ENCODE data around the gene RBP5.

RBP5 gene

GRCh38 chr12:7096979-7097378 is 31.7 kb downstream of the RBP5 start:
- no peak for FAIRE-seq
- DNase-seq (ENCODE audit: insufficient read length, low spot score): no peak
- TF ChIP-seq, protein P1, sequence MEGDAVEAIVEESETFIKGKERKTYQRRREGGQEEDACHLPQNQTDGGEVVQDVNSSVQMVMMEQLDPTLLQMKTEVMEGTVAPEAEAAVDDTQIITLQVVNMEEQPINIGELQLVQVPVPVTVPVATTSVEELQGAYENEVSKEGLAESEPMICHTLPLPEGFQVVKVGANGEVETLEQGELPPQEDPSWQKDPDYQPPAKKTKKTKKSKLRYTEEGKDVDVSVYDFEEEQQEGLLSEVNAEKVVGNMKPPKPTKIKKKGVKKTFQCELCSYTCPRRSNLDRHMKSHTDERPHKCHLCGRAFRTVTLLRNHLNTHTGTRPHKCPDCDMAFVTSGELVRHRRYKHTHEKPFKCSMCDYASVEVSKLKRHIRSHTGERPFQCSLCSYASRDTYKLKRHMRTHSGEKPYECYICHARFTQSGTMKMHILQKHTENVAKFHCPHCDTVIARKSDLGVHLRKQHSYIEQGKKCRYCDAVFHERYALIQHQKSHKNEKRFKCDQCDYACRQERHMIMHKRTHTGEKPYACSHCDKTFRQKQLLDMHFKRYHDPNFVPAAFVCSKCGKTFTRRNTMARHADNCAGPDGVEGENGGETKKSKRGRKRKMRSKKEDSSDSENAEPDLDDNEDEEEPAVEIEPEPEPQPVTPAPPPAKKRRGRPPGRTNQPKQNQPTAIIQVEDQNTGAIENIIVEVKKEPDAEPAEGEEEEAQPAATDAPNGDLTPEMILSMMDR (IDR thresholded peaks at IDR 0.05; ENCODE audit: insufficient read depth, missing control alignments): no peak

- TF ChIP-seq, protein P1 (IDR thresholded peaks at IDR 0.05; ENCODE audit: insufficient read depth, missing control alignments): no peak
- DNase-seq (ENCODE audit: insufficient read length, low spot score): no peak
- no peak for FAIRE-seq
Measured at GRCh38 chr12:7096006-7096932, 32.4 kb downstream of the RBP5 start.

- FAIRE-seq (no peak), DNase-seq (ENCODE audit: insufficient read length, low spot score) (no peak)
- TF ChIP-seq, protein P1 (IDR thresholded peaks at IDR 0.05; ENCODE audit: insufficient read depth, missing control alignments): no peak
Measured at GRCh38 chr12:7093892-7094291, 34.8 kb downstream of the RBP5 start.

DNA sequence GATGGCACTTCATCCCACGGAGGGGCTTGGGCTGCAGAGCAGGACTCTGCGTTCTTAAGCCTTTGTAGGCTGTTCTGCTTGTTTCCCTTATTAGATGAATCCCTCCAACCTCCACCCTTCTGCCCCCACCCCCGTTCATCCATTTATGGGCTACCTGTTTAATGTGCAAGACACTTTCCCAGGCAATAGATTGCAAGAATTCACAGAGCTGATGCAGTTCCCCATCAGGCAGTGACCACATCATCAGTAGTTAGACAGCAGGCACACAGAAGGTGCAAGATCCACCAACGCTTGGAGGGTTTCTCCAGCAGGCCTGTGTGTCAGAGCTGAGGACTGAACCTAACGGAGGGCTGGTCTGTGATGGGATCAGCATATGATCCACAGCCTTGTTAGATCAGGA is 35.2 kb downstream of the RBP5 start:
- TF ChIP-seq, protein P1 (IDR thresholded peaks at IDR 0.05; ENCODE audit: insufficient read depth, missing control alignments): no peak
- FAIRE-seq (no peak), DNase-seq (ENCODE audit: insufficient read length, low spot score) (no peak)

- TF ChIP-seq, protein P1 (IDR thresholded peaks at IDR 0.05; ENCODE audit: insufficient read depth, missing control alignments): no peak
- DNase-seq (ENCODE audit: insufficient read length, low spot score) (no peak), FAIRE-seq (no peak)
Measured at GRCh38 chr12:7092986-7093460, 35.7 kb downstream of the RBP5 start.

- FAIRE-seq: no peak
- TF ChIP-seq, protein P1 (IDR thresholded peaks at IDR 0.05; ENCODE audit: insufficient read depth, missing control alignments): peak; percentile 91
- DNase-seq (ENCODE audit: insufficient read length, low spot score): peak; percentile 43
Measured at GRCh38 chr12:7092229-7092985, 36.3 kb downstream of the RBP5 start, which contains the start of gene C1R. C1R (minus strand) TSS chr12:7092445; CDS start chr12:7092388, 57 bp downstream.

Measured in D721Med (cell line).